ENCODE measurements around the gene FAM47C. TPM values are rescaled to one million over a fixed set of nuclear protein-coding genes. Genes with fewer than 3 reads are reported as not detected.
"Not testable (repeated sequence)": the region's sequence is repeated elsewhere in the genome, so short reads cannot be mapped to it uniquely, and the experiment has no call there.

Gene FAM47C
- not detected for total RNA-seq

DNA sequence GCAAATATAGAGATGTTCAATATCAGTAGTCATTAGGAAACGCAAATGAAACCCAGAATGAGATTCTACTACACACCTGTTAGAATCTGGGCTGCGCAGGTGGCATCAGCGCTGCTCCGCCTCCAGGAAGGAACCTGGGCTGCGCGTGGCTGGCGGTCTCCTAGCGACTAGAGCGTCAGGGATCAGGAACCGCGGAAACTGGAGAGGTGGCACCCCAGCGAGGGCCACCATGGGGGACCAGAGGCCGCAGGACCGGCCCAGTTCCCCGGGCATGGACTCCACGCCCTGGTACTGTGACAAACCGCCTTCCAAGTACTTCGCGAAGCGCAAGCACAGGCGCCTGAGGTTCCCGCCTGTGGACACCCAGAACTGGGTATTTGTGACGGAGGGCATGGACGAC is at the start of gene FAM47C:
TSS of gene FAM47C (plus strand) at position 185 of the 400 bp plus-strand sequence. CDS start at position 230, 45 bp downstream.
- ATAC-seq; DNase-seq (ENCODE audit: low spot score); intact Hi-C loops (cut with DNase I): not testable (repeated sequence)

DNA sequence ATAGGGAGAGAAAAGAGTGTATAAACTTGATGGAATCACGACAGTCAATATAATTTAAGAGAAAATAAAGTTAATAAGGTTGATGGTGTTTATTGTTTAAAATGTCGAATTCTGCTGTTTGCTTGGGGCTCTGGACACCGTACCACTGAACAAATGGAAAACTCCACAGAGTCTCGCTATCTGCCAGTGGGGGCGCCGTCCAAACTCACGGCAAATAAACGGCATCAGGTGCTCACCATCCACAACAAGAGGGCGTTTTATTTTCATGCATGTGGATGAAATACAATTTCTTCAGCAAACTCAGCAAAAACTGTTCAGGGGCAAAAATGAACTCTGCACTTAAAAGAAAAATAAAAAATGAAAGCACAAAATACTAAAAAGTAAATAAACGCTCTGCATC is 46.6 kb upstream of the FAM47C start:
- DNase-seq (ENCODE audit: low spot score), result no peak
- no peak for ATAC-seq
- intact Hi-C loops (cut with DNase I), result no loop called here

DNA sequence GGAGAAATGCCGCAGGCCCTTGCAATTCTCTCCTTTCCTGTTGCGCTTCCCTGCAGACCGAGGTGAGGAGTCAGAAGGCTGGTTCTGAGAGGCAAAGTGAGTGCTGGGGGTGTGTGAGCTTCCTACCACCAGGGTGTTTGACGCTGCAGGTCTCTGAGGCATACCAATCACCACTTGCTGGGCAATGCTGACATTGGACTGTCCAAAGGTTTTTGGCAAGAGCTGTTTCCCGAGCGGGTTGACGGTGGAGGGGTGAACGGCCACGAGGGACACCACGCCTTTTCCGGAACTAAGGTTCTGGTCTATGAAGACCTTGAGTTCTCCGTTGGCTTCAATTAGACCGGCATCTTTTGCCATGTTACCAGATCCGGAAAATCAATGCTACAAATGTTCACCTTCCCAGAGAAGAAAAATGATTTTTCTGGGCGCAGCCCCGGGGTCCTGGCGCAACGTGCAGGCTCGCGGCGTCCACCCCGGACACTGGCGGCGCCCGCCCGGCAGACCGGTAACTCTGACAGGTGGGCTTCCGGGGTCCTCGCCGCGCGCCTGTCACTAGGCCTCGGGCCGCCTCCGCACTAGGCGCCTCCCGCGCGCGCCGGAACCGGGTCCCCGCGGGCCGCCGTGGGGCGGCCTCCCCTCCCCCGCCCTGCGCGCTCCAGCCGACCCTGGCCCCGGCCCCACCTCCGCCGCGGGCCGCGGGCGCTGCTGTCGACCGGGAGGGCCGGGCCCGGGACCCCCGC is 44.9 kb upstream of the FAM47C start:
- ATAC-seq (no peak), DNase-seq (ENCODE audit: low spot score) (no peak)
- intact Hi-C loops (cut with DNase I), result no loop called here

DNA sequence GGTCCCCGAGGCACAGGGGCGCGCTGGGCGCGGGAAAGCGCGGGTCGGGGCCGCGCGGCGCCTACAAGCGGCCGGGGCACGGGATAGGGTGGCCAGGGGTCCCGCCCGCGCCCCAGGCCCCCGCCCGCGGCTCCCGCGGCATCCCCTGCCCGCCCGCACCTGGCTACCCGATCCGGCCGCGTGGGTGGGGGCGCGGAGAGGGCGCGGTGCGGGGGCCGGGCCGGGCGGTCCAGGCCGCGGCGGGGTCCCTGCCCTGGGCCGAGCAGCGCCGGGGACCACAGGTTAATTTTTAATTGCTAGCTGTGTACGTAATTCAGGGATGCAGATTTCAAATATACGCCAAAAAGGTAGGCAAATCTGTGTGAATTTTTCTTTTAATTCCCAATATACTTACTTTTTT is 44.3 kb upstream of the FAM47C start:
- no peak for DNase-seq (ENCODE audit: low spot score)
- no peak for ATAC-seq
- intact Hi-C loops (cut with DNase I), result no loop called here

DNA sequence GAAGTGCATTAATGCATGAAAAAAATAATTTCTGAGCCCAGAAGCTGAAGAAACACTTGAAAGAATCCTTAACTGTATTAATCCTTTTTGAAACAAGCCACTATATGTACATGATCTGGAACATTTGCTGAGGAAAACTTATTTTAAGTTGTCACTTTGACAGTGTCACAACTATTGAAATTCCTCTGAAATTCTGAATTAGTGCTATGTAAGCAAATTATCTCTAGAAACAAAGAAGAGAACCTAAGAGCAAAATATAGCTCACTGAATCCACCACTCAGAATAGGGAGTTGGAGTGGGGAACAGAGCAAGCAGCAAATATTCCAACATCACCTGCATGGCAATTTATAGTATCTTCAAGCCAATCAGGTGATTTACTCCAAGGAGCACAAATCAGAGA is 34.6 kb upstream of the FAM47C start:
- ATAC-seq, result no peak
- intact Hi-C loops (cut with DNase I), result no loop called here

DNA sequence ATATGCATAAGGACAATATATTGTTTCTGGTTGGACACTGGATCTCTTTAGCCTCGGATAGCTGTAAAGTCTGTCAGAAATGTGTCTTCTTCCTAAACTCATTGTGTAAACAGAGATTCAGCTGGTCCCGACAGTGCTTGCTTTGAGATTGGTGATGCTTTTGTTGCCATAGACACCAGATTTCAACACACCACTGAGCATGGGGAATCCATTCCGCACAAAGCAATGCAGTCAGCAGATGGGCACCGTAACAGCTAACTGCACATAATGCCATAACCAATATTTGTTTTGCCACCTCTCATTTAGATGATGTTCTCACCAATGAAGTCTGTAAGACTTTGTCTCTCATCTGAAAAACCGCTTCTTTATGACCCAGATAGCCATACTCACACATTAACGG is 33.3 kb upstream of the FAM47C start:
- intact Hi-C loops (cut with DNase I), result no loop called here
- DNase-seq (ENCODE audit: low spot score) (no peak), ATAC-seq (no peak)

More for the DNA sequence above, 34.6 kb upstream of the FAM47C start:
- DNase-seq (ENCODE audit: low spot score), result no peak

DNA sequence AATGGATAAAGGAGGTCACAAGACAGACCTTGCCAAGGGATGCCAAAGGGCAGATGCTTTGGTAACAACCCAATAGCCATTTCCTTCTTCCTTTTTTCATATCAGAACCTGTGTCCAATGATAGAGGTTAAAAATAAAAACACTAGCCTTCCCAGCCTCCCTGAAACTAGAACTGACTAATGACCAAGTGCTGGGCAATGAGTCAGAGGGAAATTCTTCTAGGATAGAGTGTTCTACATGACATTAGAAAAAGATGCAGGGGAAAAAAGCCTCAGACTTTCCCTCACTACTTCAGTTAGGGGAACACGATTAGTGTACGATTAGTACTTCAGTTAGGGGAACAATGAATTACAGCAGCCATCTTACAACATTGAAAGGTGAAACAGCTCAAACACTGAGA is 29.3 kb upstream of the FAM47C start:
- DNase-seq (ENCODE audit: low spot score), result no peak
- ATAC-seq, result no peak
- intact Hi-C loops (cut with DNase I), result no loop called here

DNA sequence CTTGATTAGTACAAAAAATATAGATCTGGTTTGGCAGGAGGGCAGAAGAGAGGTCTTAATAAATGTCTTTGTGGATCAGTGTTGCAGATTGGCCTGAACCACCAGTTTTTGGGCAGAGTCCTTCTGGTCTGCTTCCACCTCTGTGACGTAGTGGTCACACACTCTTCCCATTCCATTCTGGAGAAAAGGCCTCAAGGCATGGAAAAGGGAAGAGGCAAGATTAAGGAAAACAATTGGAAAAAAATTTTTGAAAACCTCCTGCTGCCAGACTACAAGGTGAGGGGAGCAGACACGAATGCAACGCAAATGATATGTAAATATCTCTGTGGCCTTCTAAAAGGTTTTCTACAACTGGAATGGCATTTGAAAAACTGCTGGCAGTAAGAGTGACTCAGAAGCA is 24.3 kb upstream of the FAM47C start:
- intact Hi-C loops (cut with DNase I), result no loop called here
- ATAC-seq, result no peak

DNA sequence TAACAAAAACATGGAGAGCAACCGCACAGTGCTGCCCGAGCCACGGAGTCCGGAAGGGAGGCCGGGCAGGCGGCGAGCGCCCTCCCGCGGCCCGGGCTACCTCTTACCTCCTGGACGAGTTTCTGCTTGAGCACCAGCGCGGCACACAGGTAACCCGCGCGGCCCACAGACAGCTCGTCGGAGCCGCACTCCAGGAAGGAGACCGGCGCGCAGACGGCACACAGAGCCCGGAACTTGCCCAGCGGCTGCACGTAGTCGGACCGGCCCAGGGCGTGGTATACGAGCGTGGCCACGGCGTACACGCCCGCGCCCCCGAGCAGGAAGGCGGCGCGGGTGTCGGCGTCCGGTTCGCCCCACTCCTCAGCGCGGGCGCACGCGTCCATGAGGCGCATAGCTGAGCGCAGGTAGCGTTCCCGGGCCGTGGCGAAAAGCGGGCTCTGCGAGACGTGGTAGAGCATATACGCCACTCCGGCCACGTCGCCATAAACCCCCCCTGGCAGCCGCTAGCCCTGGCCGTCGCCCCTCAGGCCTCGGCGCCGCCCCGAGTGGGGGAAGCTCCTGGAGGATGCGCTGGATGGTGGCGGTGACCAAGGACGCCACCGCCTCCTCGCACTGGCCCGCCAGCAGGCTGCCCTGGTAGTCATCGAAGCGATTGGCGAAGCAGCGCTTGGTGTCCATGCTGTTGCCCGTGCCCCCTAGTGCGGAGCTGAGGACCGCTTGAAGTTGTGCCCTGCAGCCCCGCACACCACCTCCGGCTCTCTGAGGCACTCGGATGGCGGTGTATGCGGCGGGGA is 22.6 kb upstream of the FAM47C start:
- ATAC-seq; intact Hi-C loops (cut with DNase I); DNase-seq (ENCODE audit: low spot score): not testable (repeated sequence)

More for the DNA sequence above, 24.3 kb upstream of the FAM47C start:
- no peak for DNase-seq (ENCODE audit: low spot score)

DNA sequence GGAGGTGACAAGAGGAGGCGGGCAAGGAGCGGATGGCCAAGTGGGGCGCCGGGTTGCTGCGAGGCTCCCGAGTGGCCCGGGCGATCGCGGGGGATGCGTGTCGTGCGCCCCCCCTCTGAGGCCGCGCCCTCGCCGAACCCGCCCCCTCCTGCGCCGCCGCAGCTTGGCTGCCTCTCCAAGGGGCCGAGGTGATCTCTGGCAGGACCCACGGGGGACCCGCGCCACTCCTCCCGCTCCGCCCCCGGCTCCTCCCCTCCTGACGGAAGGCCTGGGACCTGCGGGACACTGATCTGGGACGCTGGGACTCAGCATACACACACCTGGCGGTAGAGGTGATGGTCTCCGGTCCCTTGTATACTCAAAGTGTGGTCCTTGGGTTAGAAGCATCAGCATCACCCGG is 21.9 kb upstream of the FAM47C start:
- DNase-seq (ENCODE audit: low spot score), result no peak
- intact Hi-C loops (cut with DNase I), result no loop called here

DNA sequence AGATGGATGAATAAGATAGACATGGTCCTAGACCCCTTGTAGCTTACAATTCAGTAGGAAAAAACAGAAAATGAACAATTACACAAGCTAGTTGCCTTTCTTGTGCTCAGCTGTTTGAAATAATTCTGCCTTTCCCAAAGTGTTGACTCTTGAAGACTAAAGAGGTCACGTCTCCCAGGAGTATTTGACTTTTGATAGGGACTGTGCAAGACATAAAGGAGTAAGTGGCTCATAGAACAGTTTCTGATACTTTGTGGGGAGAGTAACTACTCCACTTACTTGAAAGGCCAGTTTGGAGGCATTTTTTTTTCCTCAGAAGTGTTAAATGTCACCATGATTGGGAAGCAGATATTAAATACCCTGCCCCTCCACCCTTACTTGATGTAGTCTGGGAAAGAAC is 21.0 kb upstream of the FAM47C start:
- DNase-seq (ENCODE audit: low spot score); intact Hi-C loops (cut with DNase I); ATAC-seq: not testable (repeated sequence)

More for the DNA sequence above, 21.9 kb upstream of the FAM47C start:
- no peak for ATAC-seq

DNA sequence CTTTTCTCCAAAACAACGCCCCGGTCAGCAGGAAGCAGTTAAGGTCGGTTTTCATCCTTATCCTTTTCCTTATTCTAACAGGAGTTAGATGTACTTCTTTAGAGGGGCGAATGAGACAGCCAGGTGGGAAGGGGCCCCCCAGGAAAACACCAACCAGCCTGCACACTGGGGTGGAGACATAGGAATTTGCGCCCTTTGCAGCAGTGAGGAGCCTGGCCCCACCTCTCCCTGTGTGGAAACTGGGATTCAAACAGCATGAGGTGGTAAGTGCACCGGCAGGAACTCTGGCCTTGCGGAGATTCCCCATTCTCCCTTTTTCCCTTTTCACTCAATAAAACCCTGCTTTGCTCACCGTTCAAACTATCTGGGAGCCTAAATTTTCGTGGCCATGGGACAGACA is 8.0 kb upstream of the FAM47C start:
- intact Hi-C loops (cut with DNase I), result no loop called here
- ATAC-seq, result no peak
- DNase-seq (ENCODE audit: low spot score), result no peak

DNA sequence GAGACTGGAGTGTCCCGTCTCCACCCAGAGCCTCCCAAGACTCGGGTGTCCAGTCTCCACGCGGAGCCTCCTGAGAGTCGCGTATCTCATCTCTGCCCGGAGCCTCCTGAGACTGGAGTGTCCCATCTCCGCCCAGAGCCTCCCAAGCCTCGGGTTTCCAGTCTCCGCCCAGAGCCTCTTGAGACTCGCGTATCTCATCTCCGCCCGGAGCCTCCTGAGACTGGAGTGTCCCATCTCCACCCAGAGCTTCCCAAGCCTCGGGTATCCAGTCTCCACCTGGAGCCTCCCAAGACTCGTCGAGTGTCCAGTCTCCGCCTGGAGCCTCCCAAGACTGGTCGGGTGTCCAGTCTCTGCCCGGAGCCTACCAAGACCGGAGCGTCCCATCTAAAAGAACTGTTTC is 2.3 kb downstream of the FAM47C start:
- ATAC-seq (no peak), DNase-seq (ENCODE audit: low spot score) (no peak)
- intact Hi-C loops (cut with DNase I), result no loop called here

DNA sequence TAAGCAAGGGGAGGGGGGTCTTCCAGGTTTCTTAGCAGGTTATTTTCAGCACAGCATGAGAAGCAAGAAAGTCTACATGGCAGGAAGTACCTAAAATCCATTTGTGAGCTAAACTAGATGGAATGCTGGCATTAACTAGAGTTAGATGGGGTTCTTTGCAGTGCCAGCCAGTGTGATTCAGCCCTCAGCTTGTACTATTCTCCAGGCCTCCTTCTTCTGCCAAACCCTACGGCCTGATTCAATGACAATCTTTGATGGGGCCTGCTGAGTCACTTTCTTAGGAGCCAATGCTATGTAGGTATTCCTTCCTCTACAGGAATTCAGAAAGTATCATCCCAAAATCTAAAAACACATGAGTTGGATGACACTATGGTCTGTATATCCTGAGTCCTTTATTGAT is 26.1 kb downstream of the FAM47C start:
- intact Hi-C loops (cut with DNase I); DNase-seq (ENCODE audit: low spot score); ATAC-seq: not testable (repeated sequence)

DNA sequence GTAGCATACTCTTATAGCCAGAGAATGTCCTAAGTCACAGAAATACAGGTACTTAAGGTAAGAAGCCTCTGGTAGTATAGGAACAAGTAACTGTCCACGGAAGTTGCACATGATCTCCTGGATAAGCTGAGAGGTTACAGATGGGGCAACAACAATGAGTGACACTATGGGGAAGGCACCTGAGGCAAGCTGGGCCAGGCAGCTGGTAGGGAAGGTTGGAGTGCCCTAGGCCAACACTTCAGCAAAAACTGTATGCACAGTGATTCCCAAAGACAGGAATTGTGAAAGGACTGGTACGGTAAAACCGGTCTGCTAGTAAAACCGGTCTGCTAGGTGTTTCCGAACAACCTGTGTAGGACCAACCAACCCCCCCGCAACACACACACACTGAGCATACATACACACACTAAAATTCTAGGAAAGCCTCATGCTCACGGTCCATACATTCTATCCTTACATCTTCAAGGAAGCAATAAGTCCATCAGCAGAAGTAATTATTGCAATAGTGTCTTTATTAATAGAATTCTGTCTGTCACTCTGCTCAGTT is 28.6 kb downstream of the FAM47C start:
- intact Hi-C loops (cut with DNase I); DNase-seq (ENCODE audit: low spot score); ATAC-seq: not testable (repeated sequence)

DNA sequence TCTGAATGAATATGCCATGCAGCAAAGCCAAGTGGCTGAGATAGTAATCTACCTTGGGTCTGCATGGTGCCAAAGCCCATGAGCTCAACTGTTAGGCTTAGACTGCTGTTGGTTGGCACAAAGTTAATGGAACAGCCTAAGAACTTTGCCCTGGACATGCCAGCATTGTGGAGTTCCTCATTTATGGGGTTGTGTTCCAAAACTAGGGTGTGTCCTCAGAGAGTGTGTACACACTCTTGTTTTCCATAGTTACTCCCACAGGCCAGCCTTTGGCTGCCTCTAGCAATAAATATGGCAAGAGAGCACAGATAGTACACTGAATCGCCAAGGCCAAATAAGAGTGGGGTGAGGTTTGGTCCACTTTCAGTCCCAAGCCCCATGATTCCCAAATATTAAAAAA is 30.6 kb downstream of the FAM47C start:
- ATAC-seq; DNase-seq (ENCODE audit: low spot score); intact Hi-C loops (cut with DNase I): not testable (repeated sequence)

DNA sequence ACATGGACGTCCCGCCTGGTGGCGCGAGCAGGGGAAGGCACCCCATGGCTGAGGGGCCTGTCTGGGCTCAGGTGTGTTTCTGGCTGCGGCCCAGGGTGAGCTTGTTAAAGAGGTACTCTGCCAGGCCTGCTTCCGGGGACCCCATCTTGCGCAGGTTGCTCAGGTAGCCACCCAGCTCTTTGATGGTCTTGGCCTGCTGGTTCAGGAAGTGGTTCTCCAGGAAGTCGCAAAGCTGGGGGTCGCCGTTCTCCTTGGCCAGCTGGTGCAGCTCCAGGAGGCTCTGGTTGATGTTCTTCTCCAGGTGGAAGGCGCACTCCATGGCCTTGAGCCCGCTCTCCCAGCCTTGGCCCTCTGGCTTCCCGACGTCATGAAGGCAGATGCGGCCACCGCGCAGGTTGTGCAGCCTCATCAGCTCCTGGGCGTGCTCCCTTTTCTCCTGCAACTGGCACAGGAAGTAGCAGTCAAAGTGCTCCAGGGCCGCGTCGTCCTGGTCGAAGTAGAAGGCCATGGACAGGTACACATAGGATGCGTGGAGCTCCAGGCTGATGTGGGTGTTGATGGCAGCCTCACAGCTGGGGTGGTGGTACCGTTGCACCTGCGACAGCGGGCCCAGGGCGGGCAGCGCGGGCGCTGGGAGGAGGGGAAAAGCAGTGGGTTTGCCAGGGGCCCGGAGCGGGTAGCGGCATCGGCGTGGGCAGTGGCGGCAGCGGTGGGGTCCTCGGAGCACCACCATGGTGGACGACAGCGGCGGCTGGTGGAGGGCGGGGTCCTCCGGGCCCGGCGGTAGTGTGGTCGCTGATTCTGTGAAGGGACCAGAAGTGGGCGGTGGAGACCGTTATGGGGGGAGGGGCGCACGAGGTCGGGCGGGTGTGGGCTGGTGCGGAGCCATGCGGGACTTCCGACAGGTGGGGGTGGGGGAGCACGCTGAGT is 35.1 kb downstream of the FAM47C start:
- peak; percentile 53 for DNase-seq (ENCODE audit: low spot score)
- intact Hi-C loops (cut with DNase I); ATAC-seq: not testable (repeated sequence)

DNA sequence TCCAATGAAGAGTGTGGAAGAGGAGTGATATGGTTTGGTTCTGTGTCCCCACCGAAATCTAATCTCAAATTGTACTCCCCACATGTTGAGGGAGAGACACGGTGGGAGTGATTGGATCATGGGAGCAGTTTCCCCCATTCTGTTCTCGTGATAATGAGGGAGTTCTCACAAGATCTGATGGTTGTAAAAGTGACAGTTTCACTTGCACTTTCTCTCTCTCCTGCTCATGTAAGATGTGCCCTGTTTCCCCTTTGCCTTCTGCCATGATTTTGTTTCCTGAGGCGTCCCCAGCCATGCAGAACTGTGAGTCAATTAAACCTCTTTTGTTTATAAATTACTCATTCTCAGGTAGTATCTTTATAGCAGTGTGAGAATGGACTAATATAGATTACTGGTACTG is 39.6 kb downstream of the FAM47C start:
- DNase-seq (ENCODE audit: low spot score), result no peak
- intact Hi-C loops (cut with DNase I), result no loop called here
- no peak for ATAC-seq

DNA sequence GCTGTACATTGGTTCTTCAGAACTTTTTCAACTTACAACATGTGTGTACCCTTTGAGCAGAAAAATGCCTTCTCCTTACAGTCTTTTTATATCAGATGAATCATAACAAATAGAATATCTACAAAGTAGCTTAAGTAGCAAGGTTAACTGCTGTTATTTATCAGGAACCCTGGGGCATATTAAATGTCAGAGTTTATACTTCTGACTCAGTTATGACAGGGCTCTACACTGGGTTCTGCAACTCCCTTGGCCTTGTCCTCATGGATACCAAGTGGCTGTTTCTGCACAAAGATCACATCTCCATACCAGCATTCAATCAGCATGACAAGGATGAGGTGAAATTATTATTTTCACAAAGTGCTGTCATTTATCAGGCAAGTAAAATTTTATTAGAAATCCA is 49.4 kb downstream of the FAM47C start:
- not testable (repeated sequence) for ATAC-seq

More for the DNA sequence above, 49.4 kb downstream of the FAM47C start:
- DNase-seq (ENCODE audit: low spot score); intact Hi-C loops (cut with DNase I): not testable (repeated sequence)

Data from sciatic nerve (tissue), 2 donors.